A673 (cell line): ENCODE measurements around the gene APC2.

Experiments used
- EZH2 ChIP-seq: fragments of 200-600 bp; sonication (generic); IDR thresholded peaks from 2 replicates; pipeline ENCODE4 v1.6.1; 2017; ENCODE audit warnings: borderline replicate concordance, low read depth, mild to moderate bottlenecking, mixed read lengths, antibody characterized with exemption, low read length; ENCODE audit not compliant: poor library complexity, severe bottlenecking
- TF ChIP-seq, protein P1 (sequence below): fragments of 300-800, 200-600 bp; sonication (generic); conservative IDR thresholded peaks from 2 replicates; pipeline ENCODE4 v1.5.1; 2017; ENCODE audit warnings: low read depth, mild to moderate bottlenecking, antibody characterized with exemption, low read length, moderate library complexity, mixed read lengths

DNA sequence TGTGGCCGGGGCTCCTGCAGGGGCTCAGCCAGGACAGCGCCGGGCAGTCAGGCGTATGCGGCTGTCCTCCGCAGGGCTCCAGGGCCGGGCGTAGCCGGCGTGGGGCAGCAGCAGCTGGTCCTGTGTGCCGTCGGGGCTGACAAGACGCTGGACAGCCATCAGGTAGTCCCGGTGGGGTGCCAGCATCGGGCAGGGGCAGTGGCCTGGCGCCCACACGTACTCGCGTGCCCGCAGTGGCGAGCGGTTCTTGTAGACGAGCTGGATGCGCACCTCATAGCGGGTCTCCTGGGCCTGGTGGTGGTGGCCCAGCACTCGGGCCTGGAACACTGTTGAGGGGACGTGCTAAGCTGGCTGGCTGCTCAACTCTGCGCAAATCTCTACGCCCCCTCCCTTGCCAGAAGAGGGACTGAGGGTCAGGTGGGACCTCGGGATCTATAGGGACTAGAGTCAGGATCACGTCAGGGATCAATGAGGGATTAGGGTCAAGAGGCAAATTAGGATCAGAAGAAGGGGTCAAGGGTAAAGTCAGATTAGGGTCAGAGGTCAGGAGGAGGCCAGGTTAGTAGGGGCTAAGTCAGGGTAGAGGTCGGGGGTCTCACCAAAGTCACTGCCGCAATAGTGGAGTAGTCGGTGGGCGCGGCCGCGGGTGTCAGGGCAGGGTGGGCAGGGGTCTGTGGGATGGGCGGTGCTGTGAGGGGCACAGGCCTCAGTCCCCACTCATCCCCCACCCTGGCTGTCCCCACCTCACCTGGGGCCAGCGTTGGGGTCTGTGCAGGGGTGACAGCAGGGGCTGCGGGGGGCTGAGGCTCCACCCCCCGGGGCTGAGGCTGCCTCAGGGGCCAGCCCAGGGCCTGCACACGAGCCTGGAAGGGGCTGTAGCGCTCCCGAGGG lies 56.3 kb downstream of the APC2 start:
- TF ChIP-seq, protein P1, sequence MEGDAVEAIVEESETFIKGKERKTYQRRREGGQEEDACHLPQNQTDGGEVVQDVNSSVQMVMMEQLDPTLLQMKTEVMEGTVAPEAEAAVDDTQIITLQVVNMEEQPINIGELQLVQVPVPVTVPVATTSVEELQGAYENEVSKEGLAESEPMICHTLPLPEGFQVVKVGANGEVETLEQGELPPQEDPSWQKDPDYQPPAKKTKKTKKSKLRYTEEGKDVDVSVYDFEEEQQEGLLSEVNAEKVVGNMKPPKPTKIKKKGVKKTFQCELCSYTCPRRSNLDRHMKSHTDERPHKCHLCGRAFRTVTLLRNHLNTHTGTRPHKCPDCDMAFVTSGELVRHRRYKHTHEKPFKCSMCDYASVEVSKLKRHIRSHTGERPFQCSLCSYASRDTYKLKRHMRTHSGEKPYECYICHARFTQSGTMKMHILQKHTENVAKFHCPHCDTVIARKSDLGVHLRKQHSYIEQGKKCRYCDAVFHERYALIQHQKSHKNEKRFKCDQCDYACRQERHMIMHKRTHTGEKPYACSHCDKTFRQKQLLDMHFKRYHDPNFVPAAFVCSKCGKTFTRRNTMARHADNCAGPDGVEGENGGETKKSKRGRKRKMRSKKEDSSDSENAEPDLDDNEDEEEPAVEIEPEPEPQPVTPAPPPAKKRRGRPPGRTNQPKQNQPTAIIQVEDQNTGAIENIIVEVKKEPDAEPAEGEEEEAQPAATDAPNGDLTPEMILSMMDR, result no peak
- no peak for TF ChIP-seq EZH2
